ENCODE results near the gene C1orf53.
"Not testable (repeated sequence)": the region's sequence is repeated elsewhere in the genome, so short reads cannot be mapped to it uniquely, and the experiment has no call there.

Gene C1orf53

DNA sequence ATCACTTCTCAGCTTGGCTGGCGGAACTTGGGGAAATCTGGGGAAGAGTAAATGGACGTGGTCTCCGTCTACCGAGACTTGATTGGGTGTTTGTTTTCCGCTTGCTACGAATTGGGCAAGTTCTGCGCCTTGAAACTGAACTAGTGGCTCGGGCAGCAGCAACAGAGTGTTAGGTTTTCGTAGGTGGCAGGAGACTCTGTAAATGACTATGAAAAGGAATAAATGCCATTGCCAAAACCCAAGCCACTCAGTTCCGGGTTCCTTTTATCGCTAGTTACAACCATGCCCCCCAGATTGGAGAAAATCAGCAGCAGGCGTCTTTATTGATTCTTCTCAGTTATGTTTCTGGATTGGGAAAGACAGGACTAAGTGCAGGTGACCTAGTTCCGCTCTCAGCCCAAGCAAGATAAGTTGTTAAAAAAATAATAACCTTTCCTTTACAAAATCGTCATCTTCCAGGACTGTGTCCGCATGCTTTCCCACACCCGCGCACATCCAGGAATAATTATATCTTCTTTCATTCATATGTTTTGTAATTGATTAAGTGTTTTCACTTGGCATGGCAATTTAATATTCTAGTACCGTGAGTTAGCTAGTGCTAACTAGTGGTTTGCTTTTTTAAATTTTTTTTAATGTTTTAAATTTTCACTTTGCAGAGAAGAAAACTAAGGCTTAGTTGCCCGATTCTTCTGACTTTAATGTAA is 18.1 kb downstream of the C1orf53 start:
- no peak for DNase-seq (ENCODE audit: low read depth in 2 of 2)

DNA sequence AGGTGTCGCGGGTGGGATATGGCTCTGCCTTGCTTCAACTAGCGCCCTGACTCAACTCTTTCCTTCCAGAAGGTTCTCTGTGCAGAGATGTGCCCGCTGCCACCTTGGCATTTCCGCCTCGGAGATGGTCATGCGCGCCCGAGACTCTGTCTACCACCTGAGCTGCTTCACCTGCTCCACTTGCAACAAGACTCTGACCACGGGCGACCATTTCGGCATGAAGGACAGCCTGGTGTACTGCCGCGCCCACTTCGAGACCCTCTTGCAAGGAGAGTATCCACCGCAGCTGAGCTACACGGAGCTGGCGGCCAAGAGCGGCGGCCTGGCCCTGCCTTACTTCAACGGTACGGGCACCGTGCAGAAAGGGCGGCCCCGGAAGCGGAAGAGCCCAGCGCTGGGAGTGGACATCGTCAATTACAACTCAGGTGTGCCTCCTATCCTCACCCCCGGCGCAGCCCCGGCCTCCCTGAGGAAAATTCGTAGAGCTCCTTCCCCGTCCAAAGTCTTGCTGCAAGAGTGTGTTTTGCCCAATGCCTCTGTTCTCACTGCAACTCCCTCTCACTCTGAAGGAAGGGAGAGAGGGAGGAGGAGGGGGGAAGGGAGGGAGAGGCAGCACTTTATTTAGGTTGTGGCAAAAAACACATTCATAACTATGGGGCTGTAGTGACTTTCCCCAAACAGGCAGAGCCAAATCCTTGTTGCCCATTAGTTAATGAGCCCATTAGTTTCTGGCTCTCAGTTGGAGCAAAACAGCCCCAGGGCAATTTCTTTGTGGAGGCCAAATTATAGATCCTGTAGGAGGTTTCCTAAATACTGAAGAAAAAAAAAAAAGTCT is 19.0 kb downstream of the C1orf53 start:
- DNase-seq (ENCODE audit: low read depth in 2 of 2): no peak

DNA sequence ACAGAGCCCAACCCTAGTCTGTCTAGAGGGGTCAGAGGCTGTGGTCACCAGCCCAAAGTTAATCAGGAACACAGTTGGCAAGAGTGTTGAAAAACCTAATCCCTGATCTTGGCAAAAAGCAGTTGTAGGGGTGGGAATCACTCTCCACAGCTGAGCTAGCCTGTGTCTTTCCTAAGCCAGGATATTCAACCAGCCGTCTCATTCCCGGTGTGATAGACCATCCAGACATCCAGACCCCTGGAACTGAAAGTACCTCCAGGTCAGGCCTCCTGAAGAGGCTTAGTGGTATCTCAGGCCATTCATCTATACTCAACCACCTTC is 19.6 kb downstream of the C1orf53 start:
- DNase-seq (ENCODE audit: low read depth in 2 of 2): no peak

- DNase-seq (ENCODE audit: low read depth in 2 of 2): no peak
These were observed 20.6 kb downstream of the C1orf53 start for GRCh38 chr1:197923038-197923437.

DNA sequence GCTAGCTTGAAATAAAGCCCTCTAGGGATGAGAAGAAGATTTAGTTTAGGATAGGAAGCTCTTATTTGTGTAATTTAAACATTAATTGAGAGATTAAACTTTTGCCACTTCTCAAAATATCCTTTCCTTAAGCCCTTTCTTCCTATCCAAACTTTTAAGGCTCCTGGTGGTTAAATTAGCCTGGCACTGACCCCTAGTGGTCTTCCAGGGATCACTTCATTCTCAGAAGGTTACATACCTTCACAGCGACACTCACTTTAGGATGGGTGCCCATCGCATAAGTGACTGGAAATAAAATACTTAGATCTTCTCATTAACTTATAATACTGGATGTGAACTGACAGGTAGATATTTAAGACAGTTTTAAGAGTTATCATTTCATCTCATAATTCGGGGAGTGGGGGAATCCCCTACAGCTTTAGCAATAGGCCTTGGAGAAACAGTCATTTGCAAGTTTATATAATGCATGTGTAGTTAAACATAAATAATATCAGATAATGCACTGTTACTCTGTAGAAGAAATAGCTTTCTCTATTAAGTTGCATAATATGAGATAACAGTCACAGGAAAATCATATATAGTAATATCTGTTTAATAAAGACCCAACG is 22.2 kb downstream of the C1orf53 start:
- DNase-seq (ENCODE audit: low read depth in 2 of 2): no peak

GRCh38 chr1:197927908-197928665 is 25.7 kb downstream of the C1orf53 start:
- no peak for DNase-seq (ENCODE audit: low read depth in 2 of 2)

GRCh38 chr1:197928849-197929336 is 26.5 kb downstream of the C1orf53 start:
- no peak for DNase-seq (ENCODE audit: low read depth in 2 of 2)

DNA sequence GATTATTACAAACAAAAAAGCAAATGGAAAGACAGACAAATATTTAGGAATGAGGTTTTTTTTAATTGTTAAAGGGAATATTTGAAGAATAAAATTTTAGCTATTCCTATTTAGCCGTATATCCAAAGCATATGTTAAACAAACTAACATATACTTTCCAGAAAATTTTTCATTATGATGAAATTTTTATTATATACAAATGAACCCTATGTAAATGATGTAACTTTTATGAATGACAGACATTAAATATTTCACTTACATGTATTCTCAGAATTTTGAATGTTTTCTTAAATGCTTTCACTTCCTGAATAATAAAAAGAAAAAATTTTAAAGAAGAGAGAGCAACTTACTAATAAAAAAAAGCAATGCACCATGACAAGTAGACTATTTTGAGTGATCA is 30.6 kb downstream of the C1orf53 start:
- DNase-seq (ENCODE audit: low read depth in 2 of 2): no peak

DNA sequence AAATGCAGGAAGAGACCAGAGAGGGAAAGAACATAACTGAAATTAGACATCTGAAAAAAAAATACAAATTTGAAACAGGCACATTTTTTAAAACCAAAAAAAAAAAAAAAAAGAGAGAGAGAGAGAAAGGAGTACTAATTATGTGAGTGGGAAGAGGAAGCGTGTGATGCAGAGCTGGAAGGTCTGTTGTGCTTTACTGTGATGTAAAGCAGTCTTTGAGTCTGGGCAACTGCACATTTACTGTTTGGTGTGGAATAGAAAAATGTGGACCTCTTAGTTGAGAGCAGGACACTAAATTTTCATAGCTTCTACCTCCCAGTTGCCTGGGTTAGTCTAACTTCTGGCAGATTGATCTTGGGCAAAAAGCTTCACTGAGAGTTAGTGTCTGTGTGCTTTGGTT is 31.2 kb downstream of the C1orf53 start:
- DNase-seq (ENCODE audit: low read depth in 2 of 2): no peak

GRCh38 chr1:197937381-197937780 is 35.0 kb downstream of the C1orf53 start:
- DNase-seq (ENCODE audit: low read depth in 2 of 2): no peak

- no peak for DNase-seq (ENCODE audit: low read depth in 2 of 2)
These were observed 35.5 kb downstream of the C1orf53 start for GRCh38 chr1:197937892-197938291.

DNA sequence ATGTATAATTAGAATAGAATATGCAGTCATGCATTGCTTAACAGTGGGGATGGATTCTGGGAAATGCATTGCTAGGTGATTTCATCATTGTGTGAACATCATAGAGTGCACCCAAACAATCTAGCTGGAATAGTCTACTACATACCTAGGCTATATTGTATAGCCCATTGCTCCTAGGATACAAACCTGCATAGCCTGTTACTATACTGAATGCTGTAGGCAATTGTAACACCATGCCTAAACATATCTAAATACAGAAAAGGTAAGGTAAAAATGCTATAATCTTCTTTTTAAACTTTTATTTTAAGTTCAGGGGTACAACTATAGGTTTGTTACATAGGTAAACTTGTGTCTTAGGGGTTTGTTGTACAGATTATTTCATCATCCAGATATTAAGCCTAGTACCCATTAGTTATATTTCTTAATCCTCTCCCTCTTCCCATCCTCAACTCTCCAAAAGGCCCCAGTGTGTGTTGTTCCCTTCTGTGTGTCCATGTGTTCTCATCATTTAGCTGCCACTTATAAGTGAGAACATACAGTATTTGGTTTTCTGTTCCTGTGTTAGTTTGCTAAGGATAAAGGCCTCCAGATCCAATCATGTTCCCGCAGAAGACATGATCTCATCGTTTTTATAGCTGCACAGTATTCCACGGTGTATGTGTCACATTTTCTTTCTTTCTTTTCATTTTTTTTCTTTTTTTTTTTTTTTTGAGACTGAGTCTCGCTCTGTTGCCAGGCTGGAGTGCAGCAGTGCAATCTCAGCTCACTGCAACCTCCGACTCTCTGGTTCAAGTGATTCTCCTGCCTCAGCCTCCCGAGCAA is 36.9 kb downstream of the C1orf53 start:
- DNase-seq (ENCODE audit: low read depth in 2 of 2): not testable (repeated sequence)

DNA sequence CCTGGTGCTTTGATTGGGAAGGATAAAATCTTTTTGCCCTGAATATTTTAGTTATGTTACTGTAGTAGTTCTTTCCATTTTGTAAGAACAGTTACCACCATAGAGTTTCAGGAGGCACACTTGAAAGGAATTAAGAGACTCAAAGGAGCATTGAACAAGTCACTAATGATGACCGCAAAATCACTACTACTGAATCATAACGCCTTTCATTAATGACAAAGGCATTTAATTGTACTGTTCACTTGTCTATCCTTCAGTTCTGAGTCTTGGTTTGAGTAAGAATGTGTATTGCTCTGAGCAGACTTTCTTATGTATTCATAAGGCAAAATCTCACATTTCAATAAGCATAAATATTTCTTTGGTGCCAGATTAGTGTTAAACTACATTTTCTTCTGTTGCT is 39.6 kb downstream of the C1orf53 start:
- no peak for DNase-seq (ENCODE audit: low read depth in 2 of 2)

DNA sequence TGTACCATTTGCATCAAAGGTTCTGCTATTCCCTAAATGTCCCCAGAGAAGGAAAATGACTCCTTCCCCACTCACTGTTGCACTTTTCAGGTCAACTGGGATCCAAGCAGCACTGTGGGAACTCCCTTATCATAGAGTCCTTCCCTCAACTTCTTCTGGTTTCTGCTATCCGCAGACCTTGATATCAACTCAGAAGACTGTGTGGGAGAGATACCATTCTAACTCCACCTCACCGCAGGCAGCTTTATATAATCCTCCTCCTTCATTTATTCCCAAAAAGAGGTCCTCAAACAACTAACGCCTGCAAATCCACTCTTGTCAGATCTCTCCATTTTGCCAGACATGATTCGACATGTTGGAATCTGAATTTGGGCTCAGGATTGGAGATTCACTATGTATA is 42.1 kb downstream of the C1orf53 start:
- DNase-seq (ENCODE audit: low read depth in 2 of 2): no peak

DNA sequence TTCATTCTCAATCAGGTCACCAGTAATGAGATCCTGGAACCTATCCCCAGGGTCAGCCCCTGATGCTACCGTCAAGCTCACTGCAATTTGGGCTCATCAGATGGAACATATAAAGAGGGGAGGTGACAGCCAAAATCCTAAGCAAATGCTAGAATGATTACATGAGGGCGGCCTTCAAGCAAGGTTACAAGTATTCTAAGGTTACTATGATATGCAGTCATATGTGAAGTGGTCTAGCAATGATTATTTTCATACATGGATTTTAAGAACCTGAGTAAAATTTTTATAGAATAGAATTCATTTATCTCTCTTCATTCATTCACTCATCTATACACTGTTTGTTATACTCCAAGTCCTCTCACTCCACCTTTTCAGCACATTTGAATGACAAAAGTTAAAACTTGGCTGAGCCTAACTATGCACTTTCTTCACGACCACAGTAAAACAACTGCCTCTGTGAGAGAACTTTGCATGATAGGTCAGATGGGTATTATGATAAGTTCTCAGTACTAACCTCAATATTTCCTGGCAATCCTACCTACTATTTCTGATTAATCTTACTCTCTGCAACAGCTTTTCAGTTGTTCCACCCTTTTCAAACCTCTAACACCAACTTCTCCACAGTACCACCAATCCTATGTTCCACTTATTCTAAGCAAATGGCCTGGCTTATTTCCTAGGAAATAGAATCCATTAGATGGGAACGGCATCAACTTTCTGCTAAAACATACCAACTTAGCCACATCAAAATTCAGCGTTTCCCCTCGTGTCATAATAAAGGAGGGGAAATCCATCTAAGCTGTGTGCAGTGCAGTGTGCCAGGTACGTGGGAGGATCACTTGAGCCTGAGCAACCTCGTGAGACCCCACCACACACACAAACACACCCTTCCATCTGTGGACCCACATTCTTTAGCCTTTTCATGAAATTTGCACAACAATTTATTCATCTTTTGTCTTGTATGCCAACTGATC is 46.8 kb downstream of the C1orf53 start:
- DNase-seq (ENCODE audit: low read depth in 2 of 2): no peak

DNA sequence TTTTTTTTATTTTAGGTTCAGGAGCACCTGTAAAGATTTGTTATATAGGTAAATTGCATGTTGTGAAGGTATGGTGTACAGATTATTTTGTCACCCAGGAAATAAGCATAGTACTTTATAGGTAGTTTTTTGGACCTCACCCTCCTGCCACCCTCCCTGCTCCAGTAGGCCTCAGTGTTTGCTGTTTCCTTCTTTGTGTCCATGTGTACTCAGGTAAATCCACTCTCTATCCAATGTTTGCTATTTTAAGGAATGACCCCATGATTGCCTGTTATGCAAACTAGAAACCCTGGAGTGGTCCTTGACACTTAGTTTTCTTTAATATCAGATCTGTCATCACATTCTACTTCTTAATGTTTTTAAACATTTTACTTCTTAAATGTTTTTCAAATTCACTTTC is 48.7 kb downstream of the C1orf53 start:
- no peak for DNase-seq (ENCODE audit: low read depth in 2 of 2)

GRCh38 chr1:197951617-197952175 is 49.3 kb downstream of the C1orf53 start:
- DNase-seq (ENCODE audit: low read depth in 2 of 2): no peak

DNA sequence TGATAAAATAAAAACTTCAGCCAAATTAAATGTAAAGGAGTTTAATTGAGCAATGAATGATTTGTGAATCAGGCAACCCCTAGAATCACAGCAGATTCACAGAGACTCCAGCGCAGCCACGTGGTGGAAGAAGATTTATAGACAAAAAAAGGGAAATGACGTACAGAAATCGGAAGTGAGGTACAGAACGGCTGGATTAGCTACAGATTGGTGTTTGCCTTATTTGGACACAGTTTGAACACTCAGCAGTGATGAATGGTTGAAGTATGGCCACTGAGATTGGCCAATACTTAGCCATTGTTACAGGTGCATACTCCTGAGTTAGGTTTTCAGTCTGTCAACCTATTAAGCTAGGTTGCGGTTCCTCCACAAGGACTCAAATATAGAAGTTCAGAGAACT is 51.0 kb downstream of the C1orf53 start:
- DNase-seq (ENCODE audit: low read depth in 2 of 2): not testable (repeated sequence)

DNA sequence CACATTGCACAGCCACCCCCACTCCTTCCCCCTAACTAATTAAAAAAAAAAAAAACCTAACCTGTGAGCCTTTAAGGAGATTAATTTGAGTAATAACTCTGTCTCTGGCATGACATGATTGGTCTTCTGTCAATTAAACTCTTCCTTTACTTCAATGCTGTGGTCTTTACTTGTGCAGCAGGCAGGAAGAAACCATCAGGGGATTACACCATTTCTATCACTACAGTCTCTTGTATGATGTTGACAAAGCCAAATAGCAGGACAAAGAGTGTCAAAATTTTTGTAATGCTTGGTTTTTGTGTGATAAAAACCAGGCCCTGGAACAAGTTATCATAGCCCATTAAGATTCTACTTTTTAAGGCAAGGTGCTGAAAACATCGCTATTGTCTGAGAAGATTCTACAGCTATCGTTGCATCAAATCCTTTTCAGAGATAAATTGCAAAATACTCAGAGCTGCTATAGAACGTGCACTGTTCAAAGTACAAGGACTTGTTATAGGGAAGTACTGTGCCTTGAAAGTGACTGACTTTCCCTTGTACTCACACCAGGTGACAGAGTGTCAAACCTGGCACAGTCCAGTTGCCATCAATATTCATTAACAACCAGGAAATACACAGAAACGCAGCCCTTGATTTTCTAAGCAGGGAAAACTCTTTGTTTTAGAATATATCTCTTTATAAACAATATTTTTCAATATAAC is 52.4 kb downstream of the C1orf53 start:
- no peak for DNase-seq (ENCODE audit: low read depth in 2 of 2)

Measured in stimulated activated CD8-positive, alpha-beta memory T cell treated with anti-CD3 and anti-CD28 coated beads, Interleukin-2, amount 100 ng/mL, for 1 hour (primary cell).